Measurements from ENCODE around the gene FOXE1.

FOXE1 gene

GRCh38 chr9:97855899-97856298, 2.9 kb downstream of the FOXE1 start:
- Histone ChIP-seq H3K27ac (no peak overlapping the region), H3K9me3 (no peaks in the 10 kb centered on the region), H3K4me3 (ENCODE audit: low read depth in 1 of 2, low read length in 1 of 2) (no peak overlapping the region), H3K4me1 (ENCODE audit: control insufficient read depth in 1 of 2, insufficient read depth in 1 of 2, low read depth in 1 of 2, low read length in 1 of 2) (peaks cover 13 to 36% of the 10 kb centered on the region in 2 experiments), H3K36me3 (no peaks in the 10 kb centered on the region), H3K27me3 (peaks cover 100% of the 10 kb centered on the region)
- no peak for TF ChIP-seq CTCF (IDR thresholded peaks at IDR 0.05)

GRCh38 chr9:97856857-97857605, 4.0 kb downstream of the FOXE1 start:
- Histone ChIP-seq H3K4me1 (ENCODE audit: control insufficient read depth in 1 of 2, insufficient read depth in 1 of 2, low read depth in 1 of 2, low read length in 1 of 2) (peaks cover 13 to 28% of the 10 kb centered on the region in 2 experiments), H3K4me3 (ENCODE audit: low read depth in 1 of 2, low read length in 1 of 2) (no peak overlapping the region), H3K27me3 (peaks cover 100% of the 10 kb centered on the region), H3K27ac (no peak overlapping the region), H3K9me3 (no peaks in the 10 kb centered on the region), H3K36me3 (no peaks in the 10 kb centered on the region)
- TF ChIP-seq CTCF (IDR thresholded peaks at IDR 0.05) = no peak

GRCh38 chr9:97857606-97858392, 4.8 kb downstream of the FOXE1 start:
- H3K9me3 ChIP-seq = no peaks in the 10 kb centered on the region

GRCh38 chr9:97858393-97858713, 5.3 kb downstream of the FOXE1 start:
- H3K4me1 ChIP-seq (ENCODE audit: control insufficient read depth in 1 of 2, insufficient read depth in 1 of 2, low read depth in 1 of 2, low read length in 1 of 2) = peaks cover 10 to 15% of the 10 kb centered on the region in 2 experiments
- TF ChIP-seq CTCF (IDR thresholded peaks at IDR 0.05) = no peak
- peaks cover 100% of the 10 kb centered on the region for H3K27me3 ChIP-seq
- H3K36me3 ChIP-seq = no peaks in the 10 kb centered on the region
- no peak overlapping the region for H3K27ac ChIP-seq
- no peaks in the 10 kb centered on the region for H3K9me3 ChIP-seq
- no peak overlapping the region for H3K4me3 ChIP-seq (ENCODE audit: low read depth in 1 of 2, low read length in 1 of 2)

More at GRCh38 chr9:97857606-97858392, 4.8 kb downstream of the FOXE1 start:
- Histone ChIP-seq H3K27me3 (peaks cover 100% of the 10 kb centered on the region), H3K4me1 (ENCODE audit: control insufficient read depth in 1 of 2, insufficient read depth in 1 of 2, low read depth in 1 of 2, low read length in 1 of 2) (peaks cover 13 to 21% of the 10 kb centered on the region in 2 experiments), H3K27ac (no peak overlapping the region), H3K36me3 (no peaks in the 10 kb centered on the region), H3K4me3 (ENCODE audit: low read depth in 1 of 2, low read length in 1 of 2) (no peak overlapping the region)
- TF ChIP-seq CTCF (IDR thresholded peaks at IDR 0.05) = no peak

GRCh38 chr9:97858826-97859225, 5.8 kb downstream of the FOXE1 start:
- peaks cover 100% of the 10 kb centered on the region for H3K27me3 ChIP-seq
- TF ChIP-seq CTCF (IDR thresholded peaks at IDR 0.05) = no peak

More at GRCh38 chr9:97858826-97859225, 5.8 kb downstream of the FOXE1 start:
- Histone ChIP-seq H3K36me3 (no peaks in the 10 kb centered on the region), H3K9me3 (no peaks in the 10 kb centered on the region), H3K27ac (no peak overlapping the region), H3K4me3 (ENCODE audit: low read depth in 1 of 2, low read length in 1 of 2) (no peak overlapping the region), H3K4me1 (ENCODE audit: control insufficient read depth in 1 of 2, insufficient read depth in 1 of 2, low read depth in 1 of 2, low read length in 1 of 2) (peaks cover 6 to 11% of the 10 kb centered on the region in 2 experiments)

All from neutrophil (primary cell).